CMK (cell line): ENCODE data around the gene ARFGAP3.
"Not testable (repeated sequence)": the region's sequence is repeated elsewhere in the genome, so short reads cannot be mapped to it uniquely, and the experiment has no call there.

ENCODE experiments used
- DNase-seq: peaks from one replicate; pipeline ENCODE4 v3.0.0-alpha.2; 2010; ENCODE audit warnings: low read depth

Gene ARFGAP3

DNA sequence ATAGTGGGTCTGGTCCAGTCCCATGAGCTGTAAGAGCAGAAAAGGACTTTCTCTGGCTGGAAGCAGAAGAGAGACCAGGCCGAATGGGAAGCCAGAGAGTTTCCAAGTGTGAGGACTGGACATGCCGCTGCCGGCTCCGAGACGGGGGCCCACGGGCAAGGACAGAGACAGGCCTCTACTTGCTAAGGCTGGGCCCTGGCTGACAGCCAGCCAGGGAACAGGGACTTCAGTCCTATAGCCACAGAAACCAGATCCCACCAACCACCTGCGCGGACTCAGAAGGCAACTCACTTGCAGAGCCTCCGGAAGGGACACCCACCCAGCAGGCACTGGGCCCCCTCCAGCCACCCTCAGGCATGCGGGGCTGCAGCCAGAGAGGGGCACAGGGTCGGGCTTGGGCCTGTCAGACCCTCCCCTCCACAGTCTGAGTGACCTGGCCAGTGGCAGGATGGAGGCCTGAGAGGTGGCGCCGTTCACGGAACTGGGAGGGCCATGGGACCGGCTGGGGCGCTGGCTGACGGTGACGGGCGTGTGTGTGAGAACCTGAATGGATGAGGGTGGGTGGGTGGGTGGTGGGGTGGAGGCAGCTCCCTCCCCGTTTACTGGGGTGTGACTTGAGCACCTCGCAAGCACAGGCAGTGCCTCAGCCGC is 88.6 kb downstream of the ARFGAP3 start:
- no peak for DNase-seq

DNA sequence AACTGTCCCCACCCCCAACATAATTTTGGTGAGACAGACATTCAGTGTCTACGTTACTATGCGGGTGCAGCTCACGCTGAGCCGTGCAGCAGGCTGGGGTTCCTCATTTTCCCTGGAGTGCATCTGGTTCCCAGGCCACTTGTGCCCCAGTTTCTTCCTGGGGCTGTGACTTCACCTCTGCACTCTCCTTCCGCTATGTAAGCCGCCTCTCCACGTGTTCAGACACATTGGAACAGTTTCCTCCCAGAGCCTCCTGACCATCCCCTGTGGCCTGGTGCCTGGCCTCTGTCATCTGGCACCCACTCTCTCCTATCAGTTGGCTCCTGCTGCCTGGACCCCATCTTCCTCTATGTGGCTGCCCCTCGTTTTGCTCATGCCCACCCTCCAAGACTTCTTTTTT is 90.2 kb downstream of the ARFGAP3 start:
- DNase-seq, result no peak

DNA sequence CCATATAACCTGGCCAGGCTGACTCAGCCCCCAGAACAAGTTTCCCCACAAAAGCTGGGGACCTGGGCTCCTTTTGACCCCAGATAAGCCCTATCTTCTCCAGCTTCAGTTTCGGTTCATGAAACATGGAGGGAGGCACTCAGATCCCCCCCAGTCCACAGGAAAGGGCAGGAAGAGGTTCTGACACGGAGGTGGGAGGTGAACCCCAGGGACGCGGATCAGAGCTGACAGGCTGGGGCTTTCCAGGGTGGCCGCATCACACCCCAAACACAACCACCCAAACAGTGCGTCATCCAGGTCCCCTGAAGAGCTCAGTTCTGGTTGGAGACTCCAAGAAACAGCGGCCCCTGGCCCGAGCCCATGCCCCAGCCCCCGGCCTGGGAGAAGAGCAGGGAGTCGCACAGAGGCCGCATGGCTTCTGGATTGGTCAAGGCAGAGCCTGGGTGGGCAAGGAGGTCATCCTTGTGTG is 92.1 kb downstream of the ARFGAP3 start:
- no peak for DNase-seq

DNA sequence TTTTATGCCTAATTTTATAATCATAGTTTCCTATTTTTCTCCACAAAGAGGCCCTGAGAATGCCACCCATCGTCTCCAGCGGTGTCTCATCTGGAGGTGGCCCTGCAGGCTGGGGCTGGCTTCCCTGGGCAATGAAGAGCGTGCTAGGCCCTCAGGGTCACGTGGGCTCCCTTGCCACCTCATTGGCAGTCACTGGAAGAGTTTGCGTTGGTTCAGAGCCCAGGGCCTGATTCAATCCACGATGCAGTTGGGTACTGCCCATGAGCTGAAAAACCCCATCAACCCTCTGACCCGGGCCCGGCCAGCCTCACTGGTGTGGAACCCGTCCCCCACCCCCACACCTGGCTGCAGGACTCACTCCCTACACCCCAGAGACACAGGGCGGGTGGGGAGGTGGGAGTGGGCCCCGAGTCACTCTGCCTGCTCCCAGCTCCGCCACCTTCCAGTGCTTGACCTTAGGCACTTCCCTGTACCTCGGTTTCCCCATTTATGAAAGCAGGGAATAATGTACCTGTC is 93.0 kb downstream of the ARFGAP3 start:
- no peak for DNase-seq

DNA sequence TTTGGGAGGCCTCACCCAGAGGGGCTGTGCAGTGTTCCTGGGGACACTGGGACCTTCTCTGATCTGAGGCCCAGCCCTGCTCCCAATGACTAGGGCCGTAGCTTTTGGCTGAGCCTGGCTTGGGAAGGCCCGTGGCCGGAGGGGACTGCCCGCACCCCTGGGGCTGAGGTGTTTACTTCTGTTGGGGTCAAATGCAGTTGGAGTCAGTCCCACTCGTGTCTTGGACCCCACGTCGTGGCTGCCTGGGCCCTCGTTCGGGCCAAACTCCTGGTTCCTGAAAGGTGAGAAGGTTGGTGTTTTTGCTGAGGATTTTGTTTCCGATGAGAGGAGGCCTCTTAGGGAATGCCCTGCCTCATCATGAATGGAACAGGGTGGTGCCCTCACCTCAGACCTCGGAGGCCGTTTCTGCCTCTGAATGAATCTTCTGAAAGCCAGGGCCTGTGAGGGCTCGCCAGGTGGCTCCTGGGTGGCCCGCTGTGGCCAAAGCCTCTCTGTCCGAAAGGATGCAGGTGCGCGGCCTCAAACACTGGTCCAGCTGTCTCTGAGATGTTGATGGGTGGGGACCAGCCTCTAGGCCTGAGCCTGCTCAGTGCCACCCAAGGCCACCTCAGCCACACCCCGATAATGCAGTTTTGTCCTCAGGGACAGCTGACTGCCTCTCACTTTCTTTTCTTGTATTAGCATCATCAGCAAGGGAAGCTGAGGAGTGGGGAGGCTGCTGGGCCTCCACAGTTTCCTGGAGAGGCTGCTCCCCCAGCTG is 96.1 kb downstream of the ARFGAP3 start:
- DNase-seq, result no peak

DNA sequence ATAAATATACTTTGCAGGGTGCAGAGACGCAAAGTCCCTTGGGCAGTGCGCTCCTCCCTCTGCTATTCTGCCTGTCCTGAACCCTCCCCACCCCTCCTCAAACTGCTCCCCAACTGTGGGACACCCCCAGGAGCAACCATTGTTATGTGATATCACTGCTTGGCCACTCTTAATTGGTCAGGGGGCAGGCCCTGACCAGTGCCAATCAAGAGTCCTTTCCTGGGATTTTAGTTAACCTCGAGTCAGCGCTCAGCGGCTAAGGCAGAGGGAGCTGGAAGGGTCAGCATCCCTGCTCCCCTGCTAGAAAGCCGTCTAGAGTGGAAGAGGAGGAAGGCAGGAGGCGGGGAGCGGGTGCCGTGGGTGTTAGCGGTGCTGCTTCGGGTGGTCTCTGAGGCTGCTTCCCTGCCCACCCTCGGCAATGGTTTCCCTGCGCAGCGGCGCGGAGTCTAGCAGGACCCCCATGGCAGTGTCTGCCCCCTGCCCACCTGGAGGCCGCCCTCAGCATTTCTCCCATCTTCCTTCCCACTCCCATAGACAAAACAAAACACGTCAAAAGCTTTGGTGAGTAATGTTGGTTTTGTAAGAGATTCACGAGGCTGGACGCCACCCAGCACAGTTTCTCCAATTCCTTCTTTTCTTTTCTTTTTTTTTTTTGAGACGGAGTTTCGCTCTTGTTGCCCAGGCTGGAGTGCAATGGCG is 98.0 kb downstream of the ARFGAP3 start:
- no peak for DNase-seq

DNA sequence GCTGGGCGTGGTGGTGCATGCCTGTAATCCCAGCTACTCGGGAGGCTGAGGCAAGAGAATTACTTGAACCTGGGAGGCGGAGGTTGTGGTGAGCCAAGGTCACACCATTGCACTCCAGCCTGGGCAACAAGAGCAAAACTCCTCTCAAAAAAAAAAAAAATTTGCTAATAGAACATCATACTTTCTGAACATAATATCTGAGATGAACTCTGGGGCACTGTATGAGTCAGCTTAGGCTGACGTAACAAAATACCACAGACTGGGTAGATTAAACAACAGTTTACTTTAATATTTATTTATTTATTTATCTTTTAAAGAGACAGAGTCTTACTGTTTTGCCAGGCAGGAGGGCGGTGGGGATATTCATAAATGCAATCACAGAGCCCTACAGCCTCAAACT is 101.5 kb downstream of the ARFGAP3 start:
- DNase-seq, result not testable (repeated sequence)

DNA sequence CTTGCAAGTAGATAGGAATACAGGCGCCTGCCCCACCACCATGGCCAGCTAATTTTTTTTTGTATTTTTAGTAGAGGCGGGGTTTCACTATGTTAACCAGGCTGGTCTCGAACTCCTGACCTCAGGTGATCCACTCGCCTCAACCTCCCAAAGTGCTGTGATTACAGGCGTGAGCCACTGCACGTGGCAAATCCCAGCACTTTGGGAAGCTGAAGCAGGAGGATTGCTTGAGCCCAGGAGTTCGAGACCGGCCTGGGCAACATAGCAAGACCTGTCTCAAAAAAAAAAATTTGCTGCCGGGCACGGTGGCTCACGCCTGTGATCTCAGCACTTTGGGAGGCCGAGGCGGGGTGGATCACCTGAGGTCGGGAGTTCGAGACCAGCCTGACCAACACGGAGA is 102.0 kb downstream of the ARFGAP3 start:
- not testable (repeated sequence) for DNase-seq

DNA sequence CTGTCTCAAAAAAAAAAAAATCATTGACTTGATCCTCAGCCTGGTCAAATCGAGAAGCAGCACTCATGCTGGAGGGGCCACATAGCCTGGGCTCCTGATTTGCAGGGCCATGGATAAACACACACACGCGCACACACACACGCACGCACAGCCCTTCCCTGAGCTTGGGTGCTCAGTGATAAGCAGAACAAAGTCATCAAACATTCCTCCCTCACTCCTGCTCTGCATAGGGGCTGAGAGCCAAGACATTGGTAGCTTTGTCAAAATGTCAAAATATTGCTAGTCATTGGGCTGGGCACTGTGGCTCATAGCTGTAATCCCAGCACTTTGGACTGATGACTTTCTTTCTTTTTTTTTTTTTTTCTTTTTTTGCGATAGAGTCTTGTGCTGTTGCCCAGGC is 102.4 kb downstream of the ARFGAP3 start:
- DNase-seq, result no peak

DNA sequence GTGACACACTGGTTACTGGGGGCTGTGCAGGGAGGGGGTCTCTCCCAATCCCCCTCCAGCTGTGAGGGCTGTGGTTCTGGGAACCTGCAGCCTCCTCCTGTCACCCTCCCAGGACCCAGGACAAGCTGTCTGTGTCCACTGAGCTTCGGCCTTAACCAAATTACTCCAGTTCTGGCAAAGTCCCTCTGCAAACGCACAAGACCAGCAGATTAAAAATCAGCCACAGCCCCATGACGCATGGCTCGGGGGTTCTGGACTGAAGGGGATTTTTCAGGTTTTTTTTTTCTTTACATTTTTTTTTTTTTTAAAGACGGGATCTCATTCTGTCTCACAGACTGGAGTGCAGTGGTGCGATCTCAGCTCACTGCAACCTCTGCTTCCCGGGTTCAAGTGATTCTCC is 104.2 kb downstream of the ARFGAP3 start:
- DNase-seq, result no peak

DNA sequence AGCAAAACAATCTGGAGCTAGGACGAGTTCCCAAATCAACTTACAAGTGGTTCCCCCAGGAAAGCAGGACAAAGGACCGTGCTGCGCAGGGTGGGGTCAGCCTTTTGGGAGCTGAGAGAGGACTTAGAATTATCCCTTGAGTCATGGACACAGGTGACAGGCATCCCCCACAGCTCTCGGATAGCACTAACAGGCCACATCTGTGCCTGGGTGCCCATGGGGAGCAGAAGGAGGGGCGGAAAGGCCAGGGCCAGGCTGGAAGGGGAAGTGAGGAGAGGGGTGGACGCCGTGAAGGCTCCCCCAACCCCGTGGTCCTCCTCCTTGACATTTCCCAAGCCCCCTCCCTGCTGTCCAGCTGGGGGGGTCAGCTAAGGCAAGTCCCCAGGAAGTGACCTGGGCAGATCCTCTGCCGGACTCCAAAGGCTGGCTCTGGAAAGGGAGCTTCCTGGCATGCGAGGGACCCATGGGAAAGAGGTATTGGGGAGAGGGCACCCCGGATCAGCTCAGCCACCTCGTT is 104.8 kb downstream of the ARFGAP3 start:
- DNase-seq, result no peak

DNA sequence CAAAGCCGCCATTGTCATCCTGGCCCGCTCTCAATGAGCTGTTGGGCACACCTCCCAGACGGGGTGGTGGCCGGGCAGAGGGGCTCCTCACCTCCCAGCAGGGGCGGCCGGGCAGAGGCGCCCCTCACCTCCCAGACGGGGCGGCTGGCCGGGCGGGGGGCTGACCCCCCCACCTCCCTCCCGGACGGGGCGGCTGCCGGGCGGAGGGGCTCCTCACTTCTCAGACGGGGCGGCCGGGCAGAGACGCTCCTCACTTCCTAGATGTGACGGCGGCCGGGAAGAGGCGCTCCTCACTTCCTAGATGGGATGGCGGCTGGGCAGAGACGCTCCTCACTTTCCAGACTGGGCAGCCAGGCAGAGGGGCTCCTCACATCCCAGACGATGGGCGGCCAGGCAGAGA is 106.7 kb downstream of the ARFGAP3 start:
- DNase-seq, result not testable (repeated sequence)

DNA sequence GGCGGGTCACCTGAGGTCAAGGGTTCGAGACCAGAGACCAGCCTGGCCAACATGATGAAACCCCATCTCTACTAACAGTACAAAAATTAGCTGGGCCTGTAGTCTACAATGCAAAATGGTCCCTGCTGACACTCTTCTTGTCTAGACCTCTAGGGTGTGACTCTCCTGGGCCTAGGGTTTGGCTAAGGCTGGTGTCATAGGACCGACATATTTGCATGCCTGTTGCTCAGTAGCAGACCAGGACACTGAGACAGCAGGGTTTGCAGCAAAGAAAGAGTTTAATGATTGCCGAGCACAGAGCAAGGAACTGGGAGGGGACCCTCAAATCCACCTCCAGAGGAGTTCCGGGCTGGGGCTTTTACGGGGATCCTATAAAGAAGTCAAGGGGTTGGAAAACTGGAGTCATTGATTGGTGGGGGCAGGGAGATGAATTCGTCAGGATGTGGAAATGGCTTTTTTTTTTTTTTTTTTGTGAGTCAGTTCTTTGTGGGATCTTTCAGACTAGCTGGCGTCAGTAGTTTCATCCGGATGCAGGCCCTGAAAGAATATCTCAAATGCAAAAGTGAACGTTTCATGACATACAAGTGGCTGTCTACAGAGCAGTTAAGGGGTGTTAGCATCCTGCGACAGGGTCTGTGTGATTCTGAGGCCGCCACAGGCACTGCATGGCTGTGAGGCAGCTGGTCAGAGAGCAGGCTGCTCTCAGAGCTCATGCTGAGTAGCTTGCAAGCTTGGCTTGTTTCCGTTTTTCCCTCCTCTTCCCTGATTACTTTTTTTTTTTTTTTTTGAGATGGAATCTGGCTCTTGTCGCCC is 109.2 kb downstream of the ARFGAP3 start:
- DNase-seq, result no peak
